Activated CD4-positive, alpha-beta T cell treated with anti-CD3 and anti-CD28 coated beads for 1 hour (primary cell): ENCODE data around the gene AHNAK.
"Not testable (repeated sequence)": the region's sequence is repeated elsewhere in the genome, so short reads cannot be mapped to it uniquely, and the experiment has no call there.

ENCODE experiments used
- DNase-seq: peaks from one replicate; pipeline ENCODE4 v3.0.0-alpha.2; 2020

Gene AHNAK

DNA sequence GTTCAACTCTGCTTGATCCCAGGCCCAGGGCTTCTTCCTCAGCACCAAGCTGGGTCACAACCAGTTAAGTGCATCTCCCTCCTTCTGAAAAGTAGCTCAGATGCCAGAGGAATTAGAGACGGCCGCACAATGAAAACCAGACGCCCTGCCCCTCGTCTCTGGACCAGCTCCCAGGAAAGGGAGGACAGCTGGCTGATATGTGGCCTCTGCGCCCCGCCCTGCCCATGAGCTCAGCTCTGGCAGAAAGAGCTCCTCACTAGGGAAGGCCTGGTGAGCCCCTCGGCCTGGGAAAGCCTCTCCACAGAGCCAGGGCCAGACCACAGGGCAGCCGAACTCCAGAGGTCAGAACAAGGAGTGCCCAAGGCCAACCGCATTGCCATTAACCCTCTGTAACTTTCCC, 145.8 kb downstream of the AHNAK start:
- DNase-seq = no peak

DNA sequence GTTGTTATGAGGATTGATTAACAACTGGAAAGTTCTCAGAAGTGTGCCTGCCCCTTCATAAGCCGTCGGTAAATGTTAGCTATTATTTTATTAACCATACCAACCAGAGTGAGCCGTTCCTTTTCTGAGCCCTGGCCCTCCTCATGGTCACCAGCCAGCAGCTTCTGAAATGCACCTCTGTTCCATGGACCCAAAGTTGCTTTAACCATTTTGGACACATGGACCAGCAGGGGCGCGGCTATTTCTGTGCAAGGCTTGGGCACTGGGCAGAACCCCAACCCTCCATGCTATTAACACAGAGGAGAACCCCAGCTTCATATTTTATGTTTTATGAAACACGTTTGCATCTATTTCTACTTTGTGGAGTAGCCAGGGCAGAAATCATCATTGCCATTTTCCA, 146.3 kb downstream of the AHNAK start:
- DNase-seq = no peak

DNA sequence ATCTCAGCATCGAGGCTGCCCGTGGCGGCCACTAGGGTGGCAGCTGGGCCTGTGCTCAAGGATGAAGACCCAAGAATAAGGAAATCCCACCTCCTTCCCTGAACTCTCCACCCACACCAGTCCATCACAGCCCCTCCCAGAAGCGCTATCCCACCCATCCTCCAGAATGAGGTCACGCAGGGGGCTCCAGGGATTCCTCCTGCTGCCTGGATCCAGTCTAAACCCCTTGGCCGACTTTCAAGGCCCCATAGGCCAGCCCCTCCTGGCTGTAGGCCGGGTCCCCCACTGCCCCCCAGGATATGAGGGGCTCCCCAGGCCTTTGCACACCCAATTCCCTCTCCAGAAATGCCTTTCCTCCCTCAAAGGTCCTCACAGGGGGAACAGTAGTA, 146.7 kb downstream of the AHNAK start:
- DNase-seq = no peak

DNA sequence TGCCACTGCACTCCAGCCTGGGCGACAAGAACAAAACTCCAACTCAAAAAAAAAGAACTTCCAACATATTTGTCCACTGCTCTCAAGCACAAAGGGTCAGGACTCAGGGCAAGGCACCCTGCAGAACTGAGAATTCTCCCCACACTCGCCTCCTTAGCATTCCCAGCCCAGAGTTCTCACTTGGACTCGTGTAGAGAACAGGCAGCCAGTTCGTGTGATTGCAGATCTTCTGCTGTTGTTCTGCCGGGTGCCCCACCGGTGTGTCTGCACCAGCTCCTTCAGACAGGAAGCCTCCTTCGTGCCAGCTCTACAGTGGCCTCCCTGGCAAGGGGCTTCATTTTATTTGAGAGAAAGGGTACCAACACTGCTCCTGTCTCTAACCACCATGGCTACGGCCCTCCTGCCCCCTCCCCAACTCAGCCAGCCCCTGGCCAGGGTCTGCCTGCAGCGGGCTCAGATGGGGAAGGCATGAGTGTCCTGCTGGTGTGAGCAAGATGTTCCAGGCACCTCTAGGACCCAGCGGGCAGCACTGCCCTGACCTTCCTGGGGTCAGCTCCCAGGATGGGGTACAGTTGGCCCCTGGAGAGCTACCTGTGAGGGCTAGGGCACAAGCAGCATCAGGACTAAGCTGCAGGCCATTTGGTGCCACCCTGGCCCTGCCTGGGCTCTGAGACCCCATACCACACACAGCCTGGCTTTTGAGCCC, 147.3 kb downstream of the AHNAK start:
- no peak for DNase-seq

DNA sequence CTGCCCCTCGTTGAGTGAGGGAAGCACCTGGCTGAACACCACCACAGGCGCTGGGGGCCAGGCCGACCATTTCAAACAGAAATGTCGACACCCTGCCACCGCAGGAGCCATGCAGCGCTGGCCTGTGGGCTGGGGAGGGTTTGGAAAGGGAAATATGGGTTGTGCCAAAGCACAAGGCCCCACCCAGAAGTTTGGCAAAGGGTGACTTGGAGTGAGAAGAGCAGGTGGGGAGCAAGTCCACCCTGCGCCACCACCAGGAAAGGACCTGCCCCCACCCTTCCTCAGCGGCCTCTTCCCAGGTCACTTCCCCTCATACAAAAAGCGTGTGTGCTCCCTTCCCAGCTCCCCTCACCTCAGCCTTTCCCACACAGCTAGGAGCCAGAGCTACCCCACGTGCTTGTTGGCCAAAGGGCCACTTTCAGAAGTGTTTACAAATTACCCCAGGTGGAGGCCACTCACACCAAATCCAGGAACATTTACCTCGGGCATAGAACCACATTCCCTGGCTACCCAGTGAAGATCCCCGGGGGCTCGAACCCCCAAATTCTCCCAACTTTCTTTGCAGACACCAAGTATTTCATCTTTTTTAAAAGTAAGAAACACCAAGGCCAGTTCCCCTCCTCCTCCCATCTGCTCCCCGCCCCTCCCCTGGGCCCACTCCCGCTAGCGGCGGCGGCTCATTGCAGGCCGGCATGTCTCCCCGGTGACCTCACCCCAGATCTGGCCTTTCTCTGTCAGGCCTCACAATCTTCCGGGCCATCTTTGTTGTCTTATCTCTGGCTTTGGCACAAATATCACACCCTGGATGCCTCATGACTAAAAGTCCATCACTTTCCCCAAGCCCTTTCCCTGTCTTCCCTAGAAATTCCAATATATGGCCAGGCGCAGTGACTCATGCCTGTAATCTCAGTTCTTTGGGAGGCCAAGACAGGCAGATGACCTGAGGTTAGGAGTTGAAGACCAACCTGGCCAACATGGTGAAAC, 148.3 kb downstream of the AHNAK start:
- DNase-seq = no peak

DNA sequence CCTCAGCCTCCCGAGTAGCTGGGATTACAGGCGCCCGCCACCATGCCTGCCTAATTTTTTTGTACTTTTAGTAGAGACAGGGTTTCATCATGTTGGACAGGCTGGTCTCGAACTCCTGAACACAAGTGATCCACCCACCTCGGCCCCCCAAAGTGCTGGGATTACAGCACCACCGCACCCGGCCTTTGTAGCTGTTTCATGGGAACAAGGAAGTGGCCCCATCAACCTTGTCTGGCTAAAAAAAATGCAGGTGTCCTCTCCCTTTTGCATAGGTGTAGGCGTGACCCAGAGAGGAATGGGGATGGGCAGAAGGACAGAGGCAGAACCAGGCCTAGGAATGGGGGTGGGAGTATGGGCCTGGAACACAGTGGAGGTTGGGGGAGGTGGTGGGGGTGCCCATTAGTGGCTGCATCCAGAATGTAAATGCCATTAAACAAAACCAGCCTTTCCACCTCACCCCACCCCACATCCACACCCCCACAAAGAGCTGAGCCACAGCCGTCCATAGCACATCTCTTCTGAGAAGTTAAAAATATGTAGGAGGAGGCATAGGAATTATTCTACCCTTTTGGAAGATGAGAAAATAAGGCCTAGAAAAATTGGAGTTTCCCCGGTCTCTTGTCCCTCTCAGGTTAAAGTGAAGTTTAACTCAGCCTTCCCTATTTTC, 150.6 kb downstream of the AHNAK start:
- DNase-seq = no peak

DNA sequence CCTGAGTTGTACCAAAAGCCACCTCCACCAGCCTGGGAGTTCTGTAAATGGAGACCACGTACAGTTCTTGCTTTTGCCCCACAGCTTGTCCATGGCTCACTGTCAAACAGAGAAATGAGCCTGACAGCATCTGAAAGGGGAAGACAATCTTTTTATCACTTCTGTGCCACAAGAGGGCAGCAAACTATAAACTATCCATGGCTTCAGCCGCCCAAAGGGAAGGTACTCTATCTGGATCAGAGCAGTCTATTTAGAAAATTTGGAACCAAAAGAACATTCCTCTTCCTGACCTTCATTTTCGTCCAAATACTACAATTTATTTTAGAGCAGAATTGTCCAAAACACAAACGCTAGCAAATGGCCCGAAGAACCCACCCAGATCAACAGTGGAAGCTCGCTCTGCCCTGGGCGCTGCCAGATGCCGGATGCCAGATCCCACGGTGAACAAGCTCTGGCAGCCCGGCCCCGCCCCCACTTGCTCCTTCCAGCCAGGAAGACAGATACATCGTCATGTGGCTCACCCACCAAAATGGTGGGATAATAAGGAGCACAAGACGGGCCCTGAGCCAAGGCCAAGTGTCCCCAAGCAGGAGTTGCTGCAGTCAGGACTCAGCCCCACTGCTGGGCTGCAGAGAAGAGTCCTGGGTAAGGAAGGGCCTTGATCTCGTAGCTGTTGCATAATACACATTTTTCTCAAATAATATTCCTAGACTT, 151.6 kb downstream of the AHNAK start:
- DNase-seq = no peak

DNA sequence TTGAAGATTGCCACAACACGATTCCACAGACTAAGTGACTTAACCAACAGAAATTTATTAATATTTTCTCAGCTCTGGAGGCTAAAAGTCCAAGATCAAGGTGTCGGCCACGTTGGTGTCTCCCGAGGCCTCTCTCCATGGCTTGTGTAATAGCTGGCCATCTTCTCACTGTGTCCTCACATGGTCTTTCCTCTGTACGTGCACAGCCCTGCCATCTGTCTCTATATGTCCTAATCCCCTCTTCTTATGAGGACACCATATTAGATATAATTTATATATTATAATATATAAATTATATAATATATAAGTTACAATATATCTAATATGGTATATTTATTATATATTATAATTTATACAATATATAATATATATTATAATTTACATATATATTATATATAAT, 152.9 kb downstream of the AHNAK start:
- DNase-seq = no peak

DNA sequence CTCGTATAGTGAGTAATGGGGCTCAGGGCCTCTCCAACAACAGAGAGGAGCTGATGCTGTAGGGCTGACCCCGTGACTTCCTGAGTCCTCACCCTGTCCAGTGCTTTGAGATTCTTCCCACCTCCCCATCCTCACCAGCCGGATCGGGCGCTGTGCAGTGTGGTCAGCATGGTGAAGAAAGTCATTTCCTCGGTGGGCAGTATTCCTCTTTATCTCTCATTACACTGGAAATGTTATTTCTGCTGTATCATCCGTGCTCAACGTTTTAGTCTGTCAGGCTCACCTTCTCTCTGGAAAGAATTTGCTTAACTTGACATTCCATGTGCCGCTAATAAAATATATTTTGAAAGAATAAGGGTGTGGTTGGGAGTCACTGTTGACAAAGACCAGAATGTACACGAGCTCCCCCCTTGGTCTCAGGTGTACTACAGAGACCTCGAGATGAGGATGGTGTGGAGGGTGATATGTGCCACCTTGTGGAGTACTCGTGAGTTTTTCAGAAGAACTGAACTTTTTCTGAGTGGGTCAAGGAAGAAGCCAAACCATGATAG, 153.5 kb downstream of the AHNAK start:
- no peak for DNase-seq

DNA sequence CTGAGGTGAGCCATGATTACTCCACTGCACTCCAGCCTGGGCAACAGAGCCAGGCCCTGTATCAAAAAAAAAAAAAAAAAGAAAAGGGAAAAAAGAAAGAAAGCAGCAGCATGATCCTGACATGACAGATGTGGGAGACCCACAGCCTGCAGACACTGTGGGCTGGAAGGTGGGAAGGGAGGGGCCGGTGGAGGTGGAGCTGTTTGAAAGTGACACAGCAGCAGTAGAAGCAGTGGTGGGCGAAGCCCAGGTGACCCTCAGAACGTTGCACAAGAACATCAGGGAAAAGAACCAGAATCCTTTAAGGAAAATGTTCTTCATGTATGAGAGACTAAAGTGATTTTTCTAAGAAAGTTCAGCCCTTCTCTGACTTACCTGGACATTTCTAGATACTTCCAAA, 154.1 kb downstream of the AHNAK start:
- no peak for DNase-seq

DNA sequence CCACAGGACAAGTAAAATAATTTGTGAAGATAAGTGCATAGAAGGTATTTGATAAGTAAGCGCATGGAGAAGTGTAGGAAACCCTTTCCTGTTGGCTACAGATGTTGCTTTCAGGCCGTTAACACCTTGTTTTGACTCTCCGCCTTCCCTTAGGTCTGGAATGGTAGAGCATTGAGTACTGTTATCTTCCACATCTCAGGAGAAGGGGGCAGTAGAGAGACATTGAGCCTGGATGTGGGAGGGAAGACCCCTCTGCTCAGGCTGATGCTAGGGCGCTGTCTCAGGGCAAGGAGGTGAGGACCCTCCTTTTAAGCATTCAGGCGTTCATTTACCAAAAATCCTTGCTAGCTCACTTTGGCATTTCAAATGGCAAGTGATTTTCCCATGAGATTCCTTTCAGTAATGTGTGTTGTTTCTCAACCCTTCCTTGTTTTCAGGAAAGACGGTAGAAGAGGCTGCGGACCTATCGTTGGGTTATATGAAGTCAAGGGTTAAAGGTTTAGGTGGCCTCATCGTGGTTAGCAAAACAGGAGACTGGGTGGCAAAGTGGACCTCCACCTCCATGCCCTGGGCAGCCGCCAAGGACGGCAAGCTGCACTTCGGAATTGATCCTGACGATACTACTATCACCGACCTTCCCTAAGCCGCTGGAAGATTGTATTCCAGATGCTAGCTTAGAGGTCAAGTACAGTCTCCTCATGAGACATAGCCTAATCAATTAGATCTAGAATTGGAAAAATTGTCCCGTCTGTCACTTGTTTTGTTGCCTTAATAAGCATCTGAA, 154.8 kb downstream of the AHNAK start:
- DNase-seq = no peak

DNA sequence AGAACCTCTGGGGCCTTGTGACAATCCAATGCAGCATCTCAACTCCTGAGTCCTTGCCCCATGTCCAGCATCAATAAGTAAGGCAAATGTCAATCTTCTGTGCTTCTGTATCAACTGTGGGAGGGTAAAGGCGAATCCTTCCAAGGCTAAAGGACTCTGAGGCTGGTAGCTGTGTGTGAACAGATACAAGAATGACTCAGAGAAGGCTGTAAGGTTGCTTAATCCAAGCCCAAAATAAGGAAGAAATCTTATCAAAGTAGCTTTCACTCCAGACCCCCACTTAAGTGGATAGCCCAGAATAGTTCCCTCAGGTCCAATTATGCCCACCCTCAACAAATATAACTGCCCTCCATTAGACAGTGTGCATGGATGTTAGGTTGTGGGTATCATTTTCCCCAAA, 155.9 kb downstream of the AHNAK start:
- DNase-seq = no peak

DNA sequence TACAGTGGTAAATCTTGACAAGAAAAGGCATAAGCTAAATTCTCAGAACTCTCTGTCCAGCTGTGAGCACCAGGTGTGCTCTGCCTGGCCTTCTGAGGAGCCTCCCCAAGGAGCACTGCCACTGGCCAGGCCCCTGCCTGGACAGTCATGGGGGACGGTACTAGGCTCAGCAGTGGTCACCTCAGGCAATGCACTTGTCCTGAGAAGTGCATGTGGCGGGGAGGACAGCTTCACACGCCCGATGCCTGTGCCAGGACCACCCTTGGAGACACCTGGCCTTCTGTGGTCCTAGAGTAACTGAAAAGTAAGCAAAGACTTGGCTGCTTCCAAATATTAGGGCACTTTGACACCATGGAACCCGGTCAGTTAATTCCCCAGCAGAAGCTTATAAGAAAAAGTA, 156.4 kb downstream of the AHNAK start:
- no peak for DNase-seq

DNA sequence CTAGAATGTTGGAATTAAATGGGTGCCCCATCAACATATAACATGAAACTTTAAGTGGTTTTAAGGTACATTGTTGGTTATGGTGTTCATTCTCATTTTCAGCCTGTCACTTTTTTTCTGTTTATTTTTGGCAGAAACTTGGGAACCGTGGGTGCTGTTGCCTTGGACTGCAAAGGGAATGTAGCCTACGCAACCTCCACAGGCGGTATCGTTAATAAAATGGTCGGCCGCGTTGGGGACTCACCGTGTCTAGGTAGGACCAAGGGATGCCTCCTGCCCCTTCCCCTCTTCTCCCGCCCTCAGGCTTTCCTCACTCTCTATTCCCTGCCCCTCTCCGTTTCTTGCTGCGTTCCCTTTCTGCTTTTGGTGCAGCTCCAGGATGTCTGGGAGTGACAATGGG, 157.6 kb downstream of the AHNAK start:
- no peak for DNase-seq

DNA sequence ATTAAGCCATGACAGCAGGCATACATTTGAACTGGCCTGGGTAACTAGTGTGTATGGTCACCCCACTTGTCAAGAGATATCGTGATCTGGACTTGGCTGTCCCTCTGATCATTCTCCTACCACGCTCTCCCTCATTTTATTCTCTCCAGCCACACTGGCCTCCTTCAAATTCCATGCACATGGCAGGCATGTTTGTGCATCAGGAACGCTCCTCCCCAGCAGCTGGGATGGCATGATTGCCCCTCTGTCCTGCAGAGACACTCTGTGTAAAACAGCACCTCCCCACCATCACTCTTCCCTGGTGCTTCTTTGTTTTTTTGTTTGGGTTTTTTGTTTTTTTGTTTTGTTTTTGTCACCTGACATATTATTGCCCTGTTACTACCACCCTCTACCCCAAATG, 159.2 kb downstream of the AHNAK start:
- DNase-seq = no peak

DNA sequence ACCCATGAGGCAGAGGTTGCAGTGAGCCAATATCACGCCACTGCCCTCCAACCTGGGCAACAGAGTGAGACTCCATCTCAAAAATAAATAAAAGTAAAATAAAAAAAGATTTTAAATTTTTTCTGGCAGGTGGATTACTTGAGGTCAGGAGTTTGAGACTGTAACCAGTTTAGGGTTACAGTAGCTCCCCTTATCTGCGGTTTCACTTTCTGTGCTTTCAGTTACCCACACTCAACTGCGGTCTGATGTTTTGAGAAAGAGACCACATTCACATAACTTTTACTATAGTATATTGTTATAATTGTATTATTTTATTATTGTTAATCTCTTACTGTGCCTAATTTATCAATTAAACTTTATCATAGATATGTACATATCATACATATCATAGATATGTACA, 160.5 kb downstream of the AHNAK start:
- not testable (repeated sequence) for DNase-seq

DNA sequence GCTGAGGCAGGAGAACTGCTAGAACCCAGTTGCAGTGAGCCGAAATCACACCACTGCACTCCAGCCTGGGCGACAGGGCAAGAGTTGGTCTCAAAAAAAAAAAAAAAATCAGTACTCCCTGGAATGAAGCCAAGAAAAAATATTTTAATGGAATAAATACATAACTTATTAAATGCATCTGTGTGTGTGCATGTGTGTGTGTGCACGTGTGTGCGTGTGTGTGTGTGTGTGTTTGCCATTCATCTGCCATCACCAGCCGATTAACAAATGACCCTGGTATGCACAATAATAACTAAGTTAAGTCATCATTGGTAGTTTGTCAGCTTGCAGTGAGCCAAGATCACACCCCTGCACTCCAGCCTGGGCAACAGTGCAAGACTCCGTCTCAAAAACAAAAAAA, 162.8 kb downstream of the AHNAK start:
- no peak for DNase-seq
